ENCODE measurements around the gene EBF3. TPM values are rescaled to one million over a fixed set of nuclear protein-coding genes. Genes with fewer than 3 reads are reported as not detected.

EBF3 gene
- total RNA-seq, 1 donor from 2014 or later: 0.15 TPM

DNA sequence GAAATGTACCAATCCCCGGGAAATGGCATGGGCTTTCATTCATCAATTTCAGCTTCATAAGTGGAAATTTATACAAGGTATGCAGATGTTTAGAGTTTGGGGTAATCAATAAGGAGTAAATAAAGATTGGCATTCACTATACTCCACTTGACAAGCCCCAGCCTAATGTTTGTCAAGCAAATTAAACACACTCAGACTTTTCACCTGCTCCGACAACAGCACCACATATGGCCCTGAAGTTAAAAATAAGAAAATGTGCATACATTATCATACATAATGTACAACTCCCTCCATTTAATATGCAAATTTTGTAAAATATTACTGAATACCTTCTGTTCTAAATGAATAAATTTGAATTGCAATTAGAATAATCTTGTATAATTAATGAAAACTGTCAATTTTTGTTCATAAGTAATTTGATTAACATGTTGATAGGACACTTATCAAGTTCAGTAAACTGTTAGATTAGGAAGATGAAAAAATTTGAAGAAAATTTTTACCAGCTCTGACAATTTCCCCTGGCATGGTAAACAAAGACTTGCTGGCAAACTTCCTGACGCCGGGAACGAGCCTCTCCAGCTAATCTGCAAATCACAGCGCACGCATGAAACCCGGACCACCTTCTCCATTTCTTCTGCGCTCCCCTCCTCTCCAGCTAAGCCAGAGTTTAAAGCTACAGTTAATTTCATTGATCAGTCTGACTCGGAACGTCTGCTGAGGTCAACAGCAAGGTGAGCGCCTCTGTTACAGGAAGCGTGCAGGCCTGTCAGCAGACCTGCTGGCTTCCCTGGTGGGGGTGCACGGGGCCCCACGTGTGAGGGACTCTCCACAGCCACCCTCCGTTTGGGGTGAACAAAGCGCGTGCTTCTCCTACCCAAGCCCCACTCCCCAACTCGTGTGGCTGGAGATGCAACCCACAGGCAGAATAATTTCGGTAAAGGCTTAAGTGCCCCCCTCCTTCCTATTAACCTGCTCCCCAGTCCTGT lies 70.7 kb downstream of the EBF3 start:
- DNase-seq (ENCODE audit: low spot score): no peak
- H3K4me3 ChIP-seq: no peak overlapping the region
- H4K20me1 ChIP-seq (ENCODE audit: low read depth): peaks cover 7% of the 10 kb centered on the region
- H3K79me2 ChIP-seq (ENCODE audit: low read depth): no peaks in the 10 kb centered on the region
- H3K9ac ChIP-seq: no peak overlapping the region
- H3K4me3 Mint-ChIP-seq: no peak overlapping the region
- no peaks in the 10 kb centered on the region for H3K9me3 Mint-ChIP-seq
- H3K9me3 ChIP-seq (ENCODE audit: low read depth): no peaks in the 10 kb centered on the region
- no peak overlapping the region for H3K4me2 ChIP-seq
- no peak overlapping the region for H2AFZ ChIP-seq (replicated peaks)
- H3K4me1 Mint-ChIP-seq: peaks cover 44% of the 10 kb centered on the region
- peaks cover 11% of the 10 kb centered on the region for H3K27me3 ChIP-seq
- TF ChIP-seq EZH2phosphoT487 (IDR thresholded peaks at IDR 0.05): no peak
- TF ChIP-seq, protein P1, sequence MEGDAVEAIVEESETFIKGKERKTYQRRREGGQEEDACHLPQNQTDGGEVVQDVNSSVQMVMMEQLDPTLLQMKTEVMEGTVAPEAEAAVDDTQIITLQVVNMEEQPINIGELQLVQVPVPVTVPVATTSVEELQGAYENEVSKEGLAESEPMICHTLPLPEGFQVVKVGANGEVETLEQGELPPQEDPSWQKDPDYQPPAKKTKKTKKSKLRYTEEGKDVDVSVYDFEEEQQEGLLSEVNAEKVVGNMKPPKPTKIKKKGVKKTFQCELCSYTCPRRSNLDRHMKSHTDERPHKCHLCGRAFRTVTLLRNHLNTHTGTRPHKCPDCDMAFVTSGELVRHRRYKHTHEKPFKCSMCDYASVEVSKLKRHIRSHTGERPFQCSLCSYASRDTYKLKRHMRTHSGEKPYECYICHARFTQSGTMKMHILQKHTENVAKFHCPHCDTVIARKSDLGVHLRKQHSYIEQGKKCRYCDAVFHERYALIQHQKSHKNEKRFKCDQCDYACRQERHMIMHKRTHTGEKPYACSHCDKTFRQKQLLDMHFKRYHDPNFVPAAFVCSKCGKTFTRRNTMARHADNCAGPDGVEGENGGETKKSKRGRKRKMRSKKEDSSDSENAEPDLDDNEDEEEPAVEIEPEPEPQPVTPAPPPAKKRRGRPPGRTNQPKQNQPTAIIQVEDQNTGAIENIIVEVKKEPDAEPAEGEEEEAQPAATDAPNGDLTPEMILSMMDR (IDR thresholded peaks at IDR 0.05): no peak
- no peak for TF ChIP-seq EZH2 (IDR thresholded peaks at IDR 0.05)
- H3K27ac Mint-ChIP-seq: peak overlapping the region; percentile 46
- H3K27ac ChIP-seq: no peak overlapping the region
- H3K27me3 Mint-ChIP-seq (ENCODE audit: insufficient read depth, low read depth): peaks cover 3% of the 10 kb centered on the region
- H3F3A ChIP-seq (ENCODE audit: low read depth): peaks cover 22% of the 10 kb centered on the region
- H3K36me3 Mint-ChIP-seq: no peaks in the 10 kb centered on the region
- H3K36me3 ChIP-seq: no peaks in the 10 kb centered on the region
- H3K4me1 ChIP-seq: peaks cover 48% of the 10 kb centered on the region

DNA sequence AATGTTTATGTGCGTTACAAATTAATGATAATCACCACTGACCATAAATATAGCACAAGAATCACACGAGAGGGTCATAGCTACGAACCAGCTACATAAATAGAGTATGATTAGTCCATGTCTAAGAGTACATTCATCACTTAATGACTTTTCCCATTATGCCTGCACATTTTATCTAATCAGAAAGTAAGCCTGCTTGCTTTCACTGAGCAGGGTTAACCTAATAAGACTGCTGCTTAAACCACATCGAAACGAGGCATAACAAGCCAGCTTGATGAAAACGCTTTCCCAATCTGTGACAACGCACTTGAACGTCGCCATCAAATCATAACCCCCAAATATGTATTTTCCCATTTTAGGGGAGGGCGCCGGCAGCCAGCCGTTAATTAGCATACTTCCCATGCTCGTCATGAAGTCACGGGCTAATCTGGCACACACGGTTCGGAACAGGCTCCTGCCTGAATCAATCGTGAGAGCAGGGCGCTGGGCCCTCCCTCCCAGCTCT lies 71.5 kb downstream of the EBF3 start:
- Mint-ChIP-seq H3K27me3 (ENCODE audit: insufficient read depth, low read depth) (peaks cover 6% of the 10 kb centered on the region), H3K9me3 (no peaks in the 10 kb centered on the region), H3K27ac (peak overlapping the region; percentile 46), H3K4me3 (no peak overlapping the region), H3K36me3 (no peaks in the 10 kb centered on the region), H3K4me1 (peaks cover 43% of the 10 kb centered on the region)
- H3K79me2 ChIP-seq (ENCODE audit: low read depth): no peaks in the 10 kb centered on the region
- no peak for DNase-seq (ENCODE audit: low spot score)
- peaks cover 5% of the 10 kb centered on the region for H3K27me3 ChIP-seq
- no peak overlapping the region for H3K27ac ChIP-seq
- H3K9ac ChIP-seq: no peak overlapping the region
- no peak overlapping the region for H3K4me2 ChIP-seq
- H3K36me3 ChIP-seq: no peaks in the 10 kb centered on the region
- H3K4me3 ChIP-seq: no peak overlapping the region
- H2AFZ ChIP-seq (replicated peaks): no peak overlapping the region
- H3F3A ChIP-seq (ENCODE audit: low read depth): peaks cover 18% of the 10 kb centered on the region
- TF ChIP-seq EZH2phosphoT487 (IDR thresholded peaks at IDR 0.05): no peak
- TF ChIP-seq EZH2 (IDR thresholded peaks at IDR 0.05): no peak
- TF ChIP-seq, protein P1 (IDR thresholded peaks at IDR 0.05): no peak
- peaks cover 4% of the 10 kb centered on the region for H4K20me1 ChIP-seq (ENCODE audit: low read depth)
- peaks cover 44% of the 10 kb centered on the region for H3K4me1 ChIP-seq
- H3K9me3 ChIP-seq (ENCODE audit: low read depth): no peaks in the 10 kb centered on the region

DNA sequence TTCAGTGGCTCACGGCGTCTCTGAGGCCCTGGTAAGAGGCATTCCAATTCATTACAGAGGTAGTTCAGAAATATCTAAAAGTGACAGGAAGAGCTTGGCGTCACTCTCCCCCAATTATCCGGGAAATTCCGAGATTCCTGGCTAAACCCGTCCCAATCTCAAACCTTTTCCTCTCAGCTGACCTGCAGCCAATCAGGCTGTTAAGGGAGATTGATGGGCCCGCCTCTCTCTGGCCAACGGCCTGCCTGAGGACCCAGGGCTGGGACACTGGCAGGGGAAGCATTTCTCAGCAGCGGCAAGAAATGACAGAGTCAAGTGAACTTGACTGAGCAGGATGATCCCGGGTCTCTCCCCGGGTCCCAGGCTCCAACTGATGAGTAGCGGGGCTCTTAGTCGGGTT lies 72.3 kb downstream of the EBF3 start:
- Histone ChIP-seq H3K4me2 (no peak overlapping the region), H3K4me3 (no peak overlapping the region), H4K20me1 (ENCODE audit: low read depth) (peaks cover under 1% of the 10 kb centered on the region), H3F3A (ENCODE audit: low read depth) (peaks cover 10% of the 10 kb centered on the region), H3K27me3 (no peaks in the 10 kb centered on the region), H3K79me2 (ENCODE audit: low read depth) (no peaks in the 10 kb centered on the region), H3K36me3 (no peaks in the 10 kb centered on the region), H3K9me3 (ENCODE audit: low read depth) (no peaks in the 10 kb centered on the region), H3K4me1 (peaks cover 36% of the 10 kb centered on the region), H3K9ac (no peak overlapping the region), H2AFZ (replicated peaks) (no peak overlapping the region), H3K27ac (no peak overlapping the region)
- TF ChIP-seq, protein P1 (IDR thresholded peaks at IDR 0.05): no peak
- TF ChIP-seq EZH2phosphoT487 (IDR thresholded peaks at IDR 0.05) (no peak), EZH2 (IDR thresholded peaks at IDR 0.05) (no peak)
- Mint-ChIP-seq H3K9me3 (no peaks in the 10 kb centered on the region), H3K4me3 (no peak overlapping the region), H3K36me3 (no peaks in the 10 kb centered on the region), H3K4me1 (peaks cover 41% of the 10 kb centered on the region), H3K27me3 (ENCODE audit: insufficient read depth, low read depth) (peaks cover 6% of the 10 kb centered on the region), H3K27ac (no peak overlapping the region)
- DNase-seq (ENCODE audit: low spot score): no peak
